ENCODE measurements around the gene GAMT.

GAMT gene

GRCh38 chr19:1429750-1430149 lies 28.4 kb upstream of the GAMT start:
- no peak for TF ChIP-seq CTCF (IDR thresholded peaks at IDR 0.05)

GRCh38 chr19:1428738-1429391 lies 27.5 kb upstream of the GAMT start:
- no peak for TF ChIP-seq CTCF (IDR thresholded peaks at IDR 0.05)

GRCh38 chr19:1427221-1427920 lies 26.0 kb upstream of the GAMT start:
- no peak for TF ChIP-seq CTCF (IDR thresholded peaks at IDR 0.05)

- no peak for TF ChIP-seq CTCF (IDR thresholded peaks at IDR 0.05)
Measured at GRCh38 chr19:1426736-1427135, 25.4 kb upstream of the GAMT start.

GRCh38 chr19:1425902-1426301 lies 24.6 kb upstream of the GAMT start:
- TF ChIP-seq CTCF (IDR thresholded peaks at IDR 0.05), result no peak

- TF ChIP-seq CTCF (IDR thresholded peaks at IDR 0.05), result no peak
Measured at GRCh38 chr19:1425102-1425837, 23.9 kb upstream of the GAMT start.

GRCh38 chr19:1424192-1424955 lies 23.0 kb upstream of the GAMT start:
- TF ChIP-seq CTCF (IDR thresholded peaks at IDR 0.05), result no peak
